Esophagus squamous epithelium (tissue), 5 donors: ENCODE results near the gene KHK. TPM values are rescaled to one million over a fixed set of nuclear protein-coding genes. Genes with fewer than 3 reads are reported as not detected.

ENCODE experiments used
- DNase-seq: peaks from one replicate; lab custom pipeline; 2025; lab: John Stamatoyannopoulos, UW
- H3K27ac ChIP-seq, 4 donors: fragments of 200-600 bp; sonication (generic); one replicate each; pipeline ENCODE4 v1.5.1; 2016 to 2019; ENCODE audit warnings: mild to moderate bottlenecking in 1 of 4
- H3K27me3 ChIP-seq, 4 donors: fragments of 200-600 bp; sonication (generic); 1 replicate in 3 of 4; 2 replicates in 1 of 4; pipeline versions ENCODE4 v1.5.1 to v1.6.0; 2017 to 2021; ENCODE audit warnings: antibody characterized with exemption in 1 of 4
- H3K36me3 ChIP-seq, 3 donors: fragments of 200-600 bp; sonication (generic); one replicate each; pipeline ENCODE4 v1.5.1; 2016 to 2019
- H3K4me1 ChIP-seq, 3 donors: fragments of 200-600 bp; sonication (generic); one replicate each; pipeline ENCODE4 v1.5.1; 2017 to 2019
- H3K4me3 ChIP-seq, 4 donors: fragments of 200-600 bp; sonication (generic); 1 replicate in 3 of 4; 2 replicates in 1 of 4; pipeline ENCODE4 v1.5.1; 2016 to 2019; ENCODE audit warnings: mild to moderate bottlenecking in 2 of 4, moderate library complexity in 1 of 4
- H3K9me3 ChIP-seq, 3 donors: fragments of 200-600 bp; sonication (generic); one replicate each; pipeline ENCODE4 v1.5.1; 2016 to 2019
- POLR2A ChIP-seq, 4 donors: fragments of 450-650 bp; IDR thresholded peaks; one replicate each; pipeline ENCODE4 v1.6.1; 2017; ENCODE audit warnings: antibody characterized with exemption in 4 of 4, mild to moderate bottlenecking in 4 of 4, moderate library complexity in 3 of 4
- WGBS, 2 donors: methylation state at CpG; one replicate each; pipeline ENCODE4 v1.1.5; 2018; 5-methylcytosine and 5-hydroxymethylcytosine counted together
- intact Hi-C: fragments of 100-400 bp; cut with DNase I; formaldehyde crosslinking; loops from one replicate; pipeline ENCODE4 v1.15.0; 2022
- total RNA-seq, 4 donors: library from RNA; depleted of rRNA; stranded (reverse); fragments of >200 nt; gene quantifications; one replicate each; pipeline ENCODE4 v1.1.0, GENCODE V29; 2016
- TF ChIP-seq, protein P1 (sequence below), 6 experiments: fragments of 450-650 bp in 4 of 6; fragments of 200-600 bp in 2 of 6; sonication (generic) in 2 of 6; IDR thresholded peaks; one replicate each; pipeline ENCODE4 v1.5.1; 2016 to 2019; ENCODE audit warnings: antibody characterized with exemption in 6 of 6, mild to moderate bottlenecking in 4 of 6, moderate library complexity in 4 of 6
- donor health status: DM: yes; HTN: yes; CAD: no.

Gene KHK
- total RNA-seq, 4 donors from 2014 or later = 1.3 to 1.9 (median 1.4) TPM

DNA sequence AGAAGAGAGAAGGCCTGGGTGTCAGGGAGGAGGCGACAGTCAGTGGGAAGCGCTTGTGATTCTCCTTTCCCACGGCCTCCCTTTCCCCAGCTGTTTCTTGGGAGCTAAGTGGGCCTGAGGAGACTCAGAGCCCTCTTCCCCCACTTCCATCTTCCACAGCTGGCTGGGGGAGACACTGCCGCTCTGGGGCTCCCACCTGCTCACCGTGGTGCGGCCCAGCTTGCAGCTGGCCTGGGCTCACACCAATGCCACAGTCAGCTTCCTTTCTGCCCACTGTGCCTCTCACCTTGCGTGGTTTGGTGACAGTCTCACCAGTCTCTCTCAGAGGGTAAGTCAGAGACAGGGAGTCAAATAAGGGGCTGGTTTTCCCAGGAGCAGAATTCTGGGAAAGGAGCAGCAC lies 46.7 kb upstream of the KHK start:
- H3K27ac ChIP-seq = no peak overlapping the region
- no peaks in the 10 kb centered on the region for H3K27me3 ChIP-seq
- intact Hi-C loops = no loop called here
- peaks cover 54 to 71% (median 63%) of the 10 kb centered on the region in 3 donors for H3K36me3 ChIP-seq
- H3K9me3 ChIP-seq = no peaks in the 10 kb centered on the region
- peaks cover 0 to 6% (median 0%) of the 10 kb centered on the region in 3 donors for H3K4me1 ChIP-seq
- no peak for DNase-seq
- H3K4me3 ChIP-seq = no peak overlapping the region
- TF ChIP-seq, protein P1, sequence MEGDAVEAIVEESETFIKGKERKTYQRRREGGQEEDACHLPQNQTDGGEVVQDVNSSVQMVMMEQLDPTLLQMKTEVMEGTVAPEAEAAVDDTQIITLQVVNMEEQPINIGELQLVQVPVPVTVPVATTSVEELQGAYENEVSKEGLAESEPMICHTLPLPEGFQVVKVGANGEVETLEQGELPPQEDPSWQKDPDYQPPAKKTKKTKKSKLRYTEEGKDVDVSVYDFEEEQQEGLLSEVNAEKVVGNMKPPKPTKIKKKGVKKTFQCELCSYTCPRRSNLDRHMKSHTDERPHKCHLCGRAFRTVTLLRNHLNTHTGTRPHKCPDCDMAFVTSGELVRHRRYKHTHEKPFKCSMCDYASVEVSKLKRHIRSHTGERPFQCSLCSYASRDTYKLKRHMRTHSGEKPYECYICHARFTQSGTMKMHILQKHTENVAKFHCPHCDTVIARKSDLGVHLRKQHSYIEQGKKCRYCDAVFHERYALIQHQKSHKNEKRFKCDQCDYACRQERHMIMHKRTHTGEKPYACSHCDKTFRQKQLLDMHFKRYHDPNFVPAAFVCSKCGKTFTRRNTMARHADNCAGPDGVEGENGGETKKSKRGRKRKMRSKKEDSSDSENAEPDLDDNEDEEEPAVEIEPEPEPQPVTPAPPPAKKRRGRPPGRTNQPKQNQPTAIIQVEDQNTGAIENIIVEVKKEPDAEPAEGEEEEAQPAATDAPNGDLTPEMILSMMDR (IDR thresholded peaks at IDR 0.05) = no peak
- TF ChIP-seq POLR2A (IDR thresholded peaks at IDR 0.05) = no peak
- 94 to 100% methylated on average over 4 to 5 of the region's 7 CpGs for WGBS, 2 donors

- no peak for DNase-seq
- H3K9me3 ChIP-seq = no peaks in the 10 kb centered on the region
- H3K4me1 ChIP-seq = peaks cover 0 to 1% (median 0%) of the 10 kb centered on the region in 3 donors
- no peak overlapping the region for H3K27ac ChIP-seq
- WGBS, 2 donors = 92 to 94% methylated on average over 5 to 8 of the region's 8 CpGs
- intact Hi-C loops = no loop called here
- H3K4me3 ChIP-seq = no peak overlapping the region
- no peak for TF ChIP-seq POLR2A (IDR thresholded peaks at IDR 0.05)
- TF ChIP-seq, protein P1 (IDR thresholded peaks at IDR 0.05) = no peak
- H3K36me3 ChIP-seq = peaks cover 49 to 67% (median 60%) of the 10 kb centered on the region in 3 donors
- H3K27me3 ChIP-seq = no peaks in the 10 kb centered on the region
Observed at GRCh38 chr2:27040282-27040681, 46.3 kb upstream of the KHK start.

DNA sequence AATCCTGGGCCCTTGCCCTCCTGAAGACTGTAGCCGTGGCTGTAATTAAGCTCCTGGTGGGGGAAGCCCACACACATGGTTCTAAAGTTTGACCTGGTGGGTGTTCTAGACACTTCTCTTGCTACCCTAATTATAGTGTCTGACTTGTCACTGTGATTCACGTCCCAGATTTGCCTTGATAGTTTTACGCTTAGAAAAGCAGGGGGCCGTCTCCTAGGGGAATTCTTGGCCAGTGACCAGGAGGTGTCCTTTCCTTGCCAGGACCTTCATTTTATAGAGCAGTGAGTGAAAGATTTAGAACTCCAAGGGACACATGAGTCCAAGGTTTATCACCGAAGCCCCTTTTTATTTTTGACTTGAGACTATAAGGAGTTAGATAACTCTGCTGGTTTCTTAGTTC lies 44.8 kb upstream of the KHK start:
- 49 to 79% methylated on average over 5 of the region's 5 CpGs for WGBS, 2 donors
- intact Hi-C loops = no loop called here
- Histone ChIP-seq H3K36me3 (peaks cover 39 to 52% (median 45%) of the 10 kb centered on the region in 3 donors), H3K27me3 (no peaks in the 10 kb centered on the region), H3K4me3 (no peak overlapping the region), H3K4me1 (no peaks in the 10 kb centered on the region), H3K9me3 (no peaks in the 10 kb centered on the region), H3K27ac (no peak overlapping the region)
- no peak for TF ChIP-seq POLR2A (IDR thresholded peaks at IDR 0.05)
- TF ChIP-seq, protein P1 (IDR thresholded peaks at IDR 0.05) = no peak
- DNase-seq = no peak

GRCh38 chr2:27042159-27042661 lies 44.4 kb upstream of the KHK start:
- intact Hi-C loops = no loop called here
- peaks cover 39 to 48% (median 40%) of the 10 kb centered on the region in 3 donors for H3K36me3 ChIP-seq

GRCh38 chr2:27042985-27043634 lies 43.5 kb upstream of the KHK start:
- no peaks in the 10 kb centered on the region for H3K9me3 ChIP-seq
- no peaks in the 10 kb centered on the region for H3K27me3 ChIP-seq
- no peak overlapping the region for H3K4me3 ChIP-seq
- WGBS, 2 donors = 84 to 86% methylated on average over 6 to 7 of the region's 7 CpGs
- DNase-seq = no peak
- intact Hi-C loops = no loop called here
- H3K4me1 ChIP-seq = no peaks in the 10 kb centered on the region
- TF ChIP-seq, protein P1 (IDR thresholded peaks at IDR 0.05) = no peak
- TF ChIP-seq POLR2A (IDR thresholded peaks at IDR 0.05) = no peak
- no peak overlapping the region for H3K27ac ChIP-seq
- peaks cover 30 to 39% (median 31%) of the 10 kb centered on the region in 3 donors for H3K36me3 ChIP-seq

More at GRCh38 chr2:27042159-27042661, 44.4 kb upstream of the KHK start:
- H3K27me3 ChIP-seq = no peaks in the 10 kb centered on the region
- no peak overlapping the region for H3K4me3 ChIP-seq
- no peaks in the 10 kb centered on the region for H3K4me1 ChIP-seq
- DNase-seq = no peak
- TF ChIP-seq, protein P1 (IDR thresholded peaks at IDR 0.05) = no peak
- no peaks in the 10 kb centered on the region for H3K9me3 ChIP-seq
- no peak overlapping the region for H3K27ac ChIP-seq
- WGBS, 2 donors = 66 to 88% methylated on average over 10 of the region's 10 CpGs
